Esophagus (tissue), 2 donors: ENCODE data around the gene PAEP. TPM values are rescaled to one million over a fixed set of nuclear protein-coding genes. Genes with fewer than 3 reads are reported as not detected.
"Not testable (repeated sequence)": the region's sequence is repeated elsewhere in the genome, so short reads cannot be mapped to it uniquely, and the experiment has no call there.

Experiments
- H3K27ac ChIP-seq, 2 donors: one replicate each; pipeline ENCODE4 v1.5.1; 2013; ENCODE audit warnings: low read depth in 2 of 2, mild to moderate bottlenecking in 2 of 2, inconsistent platforms in 1 of 2, low read length in 1 of 2, moderate library complexity in 1 of 2
- H3K27me3 ChIP-seq, 2 donors: one replicate each; pipeline ENCODE4 v1.6.1; 2013; ENCODE audit warnings: low read length in 2 of 2, control low read depth in 1 of 2, mild to moderate bottlenecking in 1 of 2; ENCODE audit not compliant: insufficient read depth in 2 of 2, control insufficient read depth in 1 of 2
- H3K36me3 ChIP-seq, 2 donors: one replicate each; pipeline ENCODE4 v1.6.1; 2013; ENCODE audit warnings: low read length in 1 of 2; ENCODE audit not compliant: control insufficient read depth in 2 of 2, insufficient read depth in 2 of 2
- H3K4me1 ChIP-seq, 2 donors: one replicate each; pipeline ENCODE4 v1.6.1; 2013; ENCODE audit warnings: low read length in 1 of 2; ENCODE audit not compliant: control insufficient read depth in 2 of 2, insufficient read depth in 2 of 2
- H3K4me3 ChIP-seq, 2 donors: one replicate each; pipeline ENCODE4 v1.5.1; 2013; ENCODE audit warnings: low read length in 2 of 2, mild to moderate bottlenecking in 2 of 2, low read depth in 1 of 2, moderate library complexity in 1 of 2
- H3K9me3 ChIP-seq, 2 donors: one replicate each; pipeline ENCODE4 v1.6.1; 2013; ENCODE audit warnings: mild to moderate bottlenecking in 2 of 2, low read depth in 1 of 2, low read length in 1 of 2, moderate library complexity in 1 of 2; ENCODE audit not compliant: control insufficient read depth in 2 of 2, insufficient read depth in 1 of 2
- WGBS, 2 donors: extraction: QIAGEN DNeasy Blood & Tissue Kit; methylation state at CpG; one replicate each; pipeline ENCODE4 v1.1.7; 2013; 5-methylcytosine and 5-hydroxymethylcytosine counted together
- polyA plus RNA-seq, 2 donors: library from polyadenylated mRNA; stranded (reverse); fragments of 200-250 nt; gene quantifications; one replicate each; pipeline ENCODE4 v1.2.3, GENCODE V29; 2013
- donor health status: healthy with polysubstance abuse.
- donor health status: Bipolar disorder and iron deficiency.

PAEP gene
- not detected for polyA plus RNA-seq

- 80 to 83% methylated on average over 20 of the region's 20 CpGs for WGBS, 2 donors
These were observed at the start of gene PAEP for GRCh38 chr9:135561391-135562234. TSS of gene PAEP (plus strand) at chr9:135561756.

GRCh38 chr9:135512241-135512603 is 49.3 kb upstream of the PAEP start:
- H3K27ac ChIP-seq: no peak overlapping the region
- H3K27me3 ChIP-seq: no peaks in the 10 kb centered on the region
- H3K9me3 ChIP-seq: peaks cover 0 to 3% of the 10 kb centered on the region in 2 donors
- no peaks in the 10 kb centered on the region for H3K36me3 ChIP-seq
- H3K4me1 ChIP-seq: no peaks in the 10 kb centered on the region
- H3K4me3 ChIP-seq: no peak overlapping the region
- 78 to 79% methylated on average over 10 of the region's 10 CpGs for WGBS, 2 donors

More at GRCh38 chr9:135561391-135562234, at the start of gene PAEP:
- no peaks in the 10 kb centered on the region for H3K27me3 ChIP-seq
- no peaks in the 10 kb centered on the region for H3K36me3 ChIP-seq
- peaks cover 0 to 2% of the 10 kb centered on the region in 2 donors for H3K4me1 ChIP-seq
- H3K27ac ChIP-seq: no peak within 1 kb of the TSS
- no peak within 1 kb of the TSS for H3K4me3 ChIP-seq
- H3K9me3 ChIP-seq: no peaks in the 10 kb centered on the region

DNA sequence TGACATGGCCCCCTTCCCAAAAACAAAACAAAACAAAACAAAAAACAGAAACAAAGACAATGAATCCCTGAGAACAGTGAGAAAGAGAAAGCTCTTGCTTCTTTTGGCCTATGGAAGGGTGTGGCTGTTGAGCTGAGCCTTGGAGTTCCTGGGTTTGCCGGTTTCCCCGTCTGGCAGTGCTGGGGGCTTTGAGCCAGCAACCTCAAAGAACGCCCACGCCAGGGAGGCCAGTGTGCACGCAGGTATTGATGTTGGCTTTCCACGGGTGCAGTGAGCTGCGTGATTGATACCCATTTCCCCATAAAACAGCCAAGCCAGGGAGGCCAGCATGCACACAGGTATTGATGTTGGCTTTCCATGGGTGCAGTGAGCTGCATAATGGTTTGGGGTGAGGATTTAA is 48.7 kb upstream of the PAEP start:
- 37 to 39% methylated on average over 7 of the region's 7 CpGs for WGBS, 2 donors
- Histone ChIP-seq H3K4me3 (no peak overlapping the region), H3K4me1 (no peaks in the 10 kb centered on the region), H3K27ac (no peak overlapping the region), H3K9me3 (peaks cover 0 to 3% of the 10 kb centered on the region in 2 donors), H3K36me3 (no peaks in the 10 kb centered on the region), H3K27me3 (no peaks in the 10 kb centered on the region)

DNA sequence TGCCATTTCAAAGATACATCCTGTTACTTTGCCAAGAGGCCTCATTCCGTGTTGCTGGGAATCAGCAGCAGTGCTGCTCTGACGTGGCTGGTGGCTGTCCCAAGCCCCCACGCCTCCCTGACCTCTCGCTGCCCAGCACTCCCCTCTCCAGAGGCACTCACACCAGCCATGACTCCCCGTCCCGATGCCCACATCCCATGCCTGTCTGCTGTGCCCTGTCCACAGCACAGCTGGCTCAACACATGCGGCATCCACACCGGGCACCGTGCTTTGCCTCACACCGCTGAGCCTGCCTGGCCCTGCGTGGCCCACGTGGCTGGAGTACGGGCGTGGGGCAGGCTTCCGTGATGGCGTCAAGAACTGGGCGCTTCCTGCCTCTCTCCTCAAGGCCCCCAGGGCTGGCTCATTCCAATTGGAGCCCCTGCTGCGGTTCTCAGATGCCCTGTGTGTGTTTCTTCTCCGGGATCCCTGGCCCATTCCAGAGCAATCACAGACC is 48.2 kb upstream of the PAEP start:
- H3K36me3 ChIP-seq: no peaks in the 10 kb centered on the region
- no peaks in the 10 kb centered on the region for H3K4me1 ChIP-seq
- peaks cover 0 to 3% of the 10 kb centered on the region in 2 donors for H3K9me3 ChIP-seq
- WGBS, 2 donors: 80 to 83% methylated on average over 19 of the region's 19 CpGs
- H3K27ac ChIP-seq: no peak overlapping the region
- no peaks in the 10 kb centered on the region for H3K27me3 ChIP-seq
- H3K4me3 ChIP-seq: no peak overlapping the region

GRCh38 chr9:135513906-135514305 is 47.6 kb upstream of the PAEP start:
- H3K27me3 ChIP-seq: not testable (repeated sequence)
- WGBS, 2 donors: 83 to 86% methylated on average over 9 of the region's 9 CpGs

GRCh38 chr9:135514342-135515082 is 47.0 kb upstream of the PAEP start:
- Histone ChIP-seq H3K27me3 (no peaks in the 10 kb centered on the region), H3K27ac (no peak overlapping the region), H3K36me3 (no peaks in the 10 kb centered on the region), H3K4me1 (no peaks in the 10 kb centered on the region), H3K4me3 (no peak overlapping the region), H3K9me3 (no peaks in the 10 kb centered on the region)
- WGBS, 2 donors: 76 to 84% methylated on average over 14 to 17 of the region's 17 CpGs

More at GRCh38 chr9:135513906-135514305, 47.6 kb upstream of the PAEP start:
- not testable (repeated sequence) for H3K4me1 ChIP-seq, H3K4me3 ChIP-seq, H3K9me3 ChIP-seq, H3K36me3 ChIP-seq, H3K27ac ChIP-seq

DNA sequence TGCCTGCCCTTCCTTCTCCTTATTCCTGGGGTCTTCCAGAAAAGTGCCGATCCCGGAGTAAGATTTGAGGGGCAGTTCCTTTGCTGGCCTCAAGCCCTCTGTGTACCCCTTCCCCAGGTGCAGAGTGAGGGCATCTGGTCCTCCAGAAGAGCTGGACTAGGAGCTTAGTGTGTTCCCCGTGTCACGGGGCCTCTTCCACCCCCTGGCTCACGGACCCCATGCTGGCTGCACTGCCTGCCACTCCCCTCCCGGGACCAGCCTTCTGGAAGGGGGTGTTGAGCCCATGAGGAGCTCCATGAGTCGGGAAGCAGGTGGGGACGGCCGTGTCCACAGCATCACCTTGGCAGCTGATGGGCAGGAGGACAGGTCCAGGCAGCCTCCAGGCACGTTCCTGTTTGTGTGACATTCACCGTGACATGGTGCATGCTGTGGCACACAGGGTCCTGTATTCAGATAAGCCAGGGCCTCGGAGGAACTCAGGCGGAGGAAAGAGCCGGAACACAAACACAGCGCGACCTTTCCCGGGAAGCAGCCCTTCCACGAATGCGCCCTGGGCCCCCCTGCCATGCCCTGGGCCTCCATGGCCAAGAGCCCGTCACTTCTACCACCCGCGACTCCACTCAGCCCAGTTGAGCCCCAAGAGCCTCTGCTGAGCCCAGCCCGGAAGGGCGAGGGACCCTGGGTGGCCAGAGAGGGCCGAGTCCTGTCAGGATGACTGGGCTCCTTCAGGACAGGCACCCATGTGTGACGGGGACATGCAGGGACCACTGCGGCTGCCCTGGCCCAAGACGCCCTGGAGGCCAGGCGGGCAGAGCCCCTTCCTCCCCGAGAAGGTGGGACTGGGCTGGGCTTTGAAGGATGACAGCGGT is 46.2 kb upstream of the PAEP start:
- H3K9me3 ChIP-seq: no peaks in the 10 kb centered on the region
- H3K4me3 ChIP-seq: no peak overlapping the region
- H3K4me1 ChIP-seq: no peaks in the 10 kb centered on the region
- WGBS, 2 donors: 71 to 79% methylated on average over 31 of the region's 31 CpGs
- H3K36me3 ChIP-seq: no peaks in the 10 kb centered on the region
- H3K27ac ChIP-seq: no peak overlapping the region
- H3K27me3 ChIP-seq: no peaks in the 10 kb centered on the region

GRCh38 chr9:135516132-135516860 is 45.3 kb upstream of the PAEP start:
- H3K4me1 ChIP-seq: no peaks in the 10 kb centered on the region
- no peaks in the 10 kb centered on the region for H3K27me3 ChIP-seq
- H3K36me3 ChIP-seq: no peaks in the 10 kb centered on the region
- 70 to 73% methylated on average over 25 of the region's 25 CpGs for WGBS, 2 donors
- no peaks in the 10 kb centered on the region for H3K9me3 ChIP-seq
- no peak overlapping the region for H3K4me3 ChIP-seq
- no peak overlapping the region for H3K27ac ChIP-seq

GRCh38 chr9:135517407-135517822 is 44.1 kb upstream of the PAEP start:
- H3K27ac ChIP-seq: no peak overlapping the region
- no peak overlapping the region for H3K4me3 ChIP-seq
- no peaks in the 10 kb centered on the region for H3K4me1 ChIP-seq
- H3K36me3 ChIP-seq: no peaks in the 10 kb centered on the region
- no peaks in the 10 kb centered on the region for H3K27me3 ChIP-seq
- WGBS, 2 donors: 89 to 92% methylated on average over 24 of the region's 24 CpGs
- H3K9me3 ChIP-seq: no peaks in the 10 kb centered on the region
